ENCODE data around the gene VCAN.
A peak's percentile ranks its signal among the peaks of the same experiment; 100 is the strongest.
"Not testable (repeated sequence)": the region's sequence is repeated elsewhere in the genome, so short reads cannot be mapped to it uniquely, and the experiment has no call there.

VCAN gene

GRCh38 chr5:83471405-83472212, at the start of gene VCAN:
TSS of gene VCAN (plus strand) at chr5:83471744. CDS start at chr5:83483519, 11,775 bp downstream.
- FAIRE-seq (no peak), DNase-seq (ENCODE audit: insufficient read length, low spot score) (no peak)

GRCh38 chr5:83422284-83422683, 49.3 kb upstream of the VCAN start:
- FAIRE-seq (no peak), DNase-seq (ENCODE audit: insufficient read length, low spot score) (no peak)

- no peak for DNase-seq (ENCODE audit: insufficient read length, low spot score)
- no peak for FAIRE-seq
These were observed 44.7 kb upstream of the VCAN start for GRCh38 chr5:83426855-83427254.

GRCh38 chr5:83428126-83428525, 43.4 kb upstream of the VCAN start:
- DNase-seq (ENCODE audit: insufficient read length, low spot score) (no peak), FAIRE-seq (no peak)

GRCh38 chr5:83428890-83429289, 42.7 kb upstream of the VCAN start:
- DNase-seq (ENCODE audit: insufficient read length, low spot score) (no peak), FAIRE-seq (no peak)

- peak; percentile 26 for DNase-seq (ENCODE audit: insufficient read length, low spot score)
- FAIRE-seq, result no peak
These were observed 41.2 kb upstream of the VCAN start for GRCh38 chr5:83430130-83431010.

- FAIRE-seq (no peak), DNase-seq (ENCODE audit: insufficient read length, low spot score) (no peak)
These were observed 37.7 kb upstream of the VCAN start for GRCh38 chr5:83433891-83434290.

- DNase-seq (ENCODE audit: insufficient read length, low spot score), result no peak
These were observed 36.6 kb upstream of the VCAN start for GRCh38 chr5:83434946-83435345.

GRCh38 chr5:83436276-83436675, 35.3 kb upstream of the VCAN start:
- DNase-seq (ENCODE audit: insufficient read length, low spot score), result no peak
- FAIRE-seq, result no peak

More at GRCh38 chr5:83434946-83435345, 36.6 kb upstream of the VCAN start:
- FAIRE-seq, result no peak

GRCh38 chr5:83437697-83438096, 33.8 kb upstream of the VCAN start:
- not testable (repeated sequence) for DNase-seq (ENCODE audit: insufficient read length, low spot score); FAIRE-seq

GRCh38 chr5:83440826-83441225, 30.7 kb upstream of the VCAN start:
- FAIRE-seq (no peak), DNase-seq (ENCODE audit: insufficient read length, low spot score) (no peak)

GRCh38 chr5:83441747-83442146, 29.8 kb upstream of the VCAN start:
- DNase-seq (ENCODE audit: insufficient read length, low spot score), result no peak
- no peak for FAIRE-seq

- FAIRE-seq, result no peak
- no peak for DNase-seq (ENCODE audit: insufficient read length, low spot score)
These were observed 28.0 kb upstream of the VCAN start for GRCh38 chr5:83443534-83443933.

- FAIRE-seq (no peak), DNase-seq (ENCODE audit: insufficient read length, low spot score) (no peak)
These were observed 27.1 kb upstream of the VCAN start for GRCh38 chr5:83444445-83444844.

- DNase-seq (ENCODE audit: insufficient read length, low spot score) (no peak), FAIRE-seq (no peak)
These were observed 25.1 kb upstream of the VCAN start for GRCh38 chr5:83446253-83446947.

- no peak for DNase-seq (ENCODE audit: insufficient read length, low spot score)
- no peak for FAIRE-seq
These were observed 24.0 kb upstream of the VCAN start for GRCh38 chr5:83447533-83447932.

GRCh38 chr5:83450183-83450966, 21.2 kb upstream of the VCAN start:
- FAIRE-seq (no peak), DNase-seq (ENCODE audit: insufficient read length, low spot score) (no peak)

GRCh38 chr5:83450967-83451248, 20.6 kb upstream of the VCAN start:
- no peak for DNase-seq (ENCODE audit: insufficient read length, low spot score)
- FAIRE-seq, result no peak

- DNase-seq (ENCODE audit: insufficient read length, low spot score) (no peak), FAIRE-seq (no peak)
These were observed 19.6 kb upstream of the VCAN start for GRCh38 chr5:83451955-83452354.

- no peak for FAIRE-seq
- DNase-seq (ENCODE audit: insufficient read length, low spot score), result no peak
These were observed 17.6 kb upstream of the VCAN start for GRCh38 chr5:83453937-83454336.

- no peak for FAIRE-seq
- no peak for DNase-seq (ENCODE audit: insufficient read length, low spot score)
These were observed 7.3 kb upstream of the VCAN start for GRCh38 chr5:83464261-83464660.

All from HTR-8/SVneo (cell line).